Measurements from ENCODE around the gene BLM.

GRCh38 chr15:90716317-90716975 is 700 bp upstream of the BLM start:
- no peak for TF ChIP-seq GATA2 (IDR thresholded peaks at IDR 0.05; ENCODE audit: low read depth, low read length)
- no peak for TF ChIP-seq GATA3 (IDR thresholded peaks at IDR 0.05; ENCODE audit: low read depth, low read length)

Data from SH-SY5Y (cell line).